ENCODE measurements around the gene UBXN1. TPM values are rescaled to one million over a fixed set of nuclear protein-coding genes. Genes with fewer than 3 reads are reported as not detected.

Gene UBXN1
- total and polyA plus RNA-seq, 2 donors (not counting 1 experiment from before 2014, with no cell fraction given), result 180 to 193 TPM

DNA sequence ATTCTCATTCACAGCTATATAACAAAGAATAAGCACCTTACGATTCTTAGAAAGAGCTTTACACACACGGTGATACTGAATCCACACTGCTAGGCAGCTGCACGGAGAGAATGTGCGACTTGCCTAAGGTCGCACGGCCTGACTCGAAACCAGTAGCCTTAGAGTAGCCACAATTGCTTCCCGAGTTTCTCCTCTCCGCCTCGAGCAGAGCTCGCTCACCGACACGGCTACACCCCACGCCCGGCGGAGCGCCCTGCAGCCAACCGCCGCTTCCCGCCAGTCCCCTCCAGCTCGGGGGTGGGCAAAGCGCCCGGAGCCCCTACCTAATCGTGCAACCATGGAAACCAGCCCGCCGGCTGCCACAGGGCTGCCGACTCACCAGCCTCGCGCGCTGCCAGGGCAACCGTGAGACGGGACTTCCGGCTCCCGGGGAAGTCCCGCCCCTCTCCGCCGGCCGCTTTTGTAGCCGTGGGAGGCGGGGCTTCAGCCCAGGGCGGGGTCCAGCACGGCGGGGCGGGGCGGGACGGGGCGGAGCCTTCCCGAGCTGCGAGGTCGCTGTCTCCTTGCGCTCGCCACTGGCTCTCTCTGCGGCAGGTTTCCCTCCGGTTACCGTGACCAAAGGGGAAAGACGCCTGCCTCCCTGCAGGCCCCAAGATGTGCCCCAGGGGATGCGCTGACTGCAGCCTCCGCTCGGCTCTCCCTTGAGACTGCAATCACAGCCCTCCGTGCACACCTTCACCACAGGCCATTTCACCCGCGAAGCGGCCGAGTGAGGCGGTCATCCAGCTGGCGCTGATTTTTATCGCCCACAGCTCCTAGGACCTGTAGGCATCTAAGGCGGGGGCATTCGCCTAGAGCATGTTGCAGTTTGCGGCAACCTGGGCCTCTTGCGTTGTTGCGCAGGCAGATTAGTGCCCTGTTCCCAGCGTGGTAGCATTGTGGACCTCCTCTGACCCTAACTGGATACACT is 27.3 kb upstream of the UBXN1 start:
- Histone ChIP-seq H3K27ac (ENCODE audit: low read length in 2 of 2) (peak overlapping the region; percentile 61 to 91), H3K4me3 (ENCODE audit: control extremely low read depth in 1 of 5, extremely low read depth in 1 of 5, insufficient read depth in 1 of 5, low read depth in 2 of 5, low read length in 4 of 5) (peak overlapping the region; percentile 65 to 86 (median 69)), H3K36me3 (replicated peaks in 1 of 2; ENCODE audit: control extremely low read depth in 1 of 2, control insufficient read depth in 1 of 2, extremely low read depth in 1 of 2, insufficient read depth in 2 of 2, low read length in 1 of 2) (peaks cover 0 to 8% of the 10 kb centered on the region in 2 experiments), H3K4me1 (ENCODE audit: control insufficient read depth in 2 of 2, insufficient read depth in 2 of 2, low read length in 2 of 2) (peaks cover 39 to 50% of the 10 kb centered on the region in 2 donors), H3K9ac (ENCODE audit: low read length) (peak overlapping the region; percentile 83), H3K9me3 (ENCODE audit: control extremely low read depth in 1 of 3, control insufficient read depth in 2 of 3, insufficient read depth in 1 of 3, low read length in 2 of 3) (no peaks in the 10 kb centered on the region), H2AFZ (ENCODE audit: insufficient read depth, low read depth, low read length, poor library complexity, severe bottlenecking) (peak overlapping the region; percentile 86), H3K4me2 (replicated peaks; ENCODE audit: low read depth, low read length, poor library complexity, severe bottlenecking) (peak overlapping the region; percentile 95), H3K79me2 (ENCODE audit: control insufficient read depth, insufficient read depth, low read length) (peaks cover 25% of the 10 kb centered on the region), H3K27me3 (replicated peaks in 1 of 4; ENCODE audit: control extremely low read depth in 1 of 4, control insufficient read depth in 3 of 4, insufficient read depth in 4 of 4, low read length in 3 of 4) (no peaks in the 10 kb centered on the region), H4K20me1 (ENCODE audit: control insufficient read depth, insufficient read depth, low read length, poor library complexity, severe bottlenecking) (no peaks in the 10 kb centered on the region)
- no peaks in the 10 kb centered on the region for H3K9me3 Mint-ChIP-seq (ENCODE audit: insufficient read depth)
- peak; percentile 73 for ATAC-seq (ENCODE audit: low read depth)
- no peaks in the 10 kb centered on the region for H3K27me3 Mint-ChIP-seq
- DNase-seq, result peak; percentile 95
- ChIA-PET POLR2A (interaction anchor here (0.5 to 6.5 kb wide), 18 partner anchors 10 to 175 kb away, joined by 3 to 66 read pairs (median 3); partner anchors contain the start of genes B3GAT3, C11orf98, CSKMT and HNRNPUL2), CTCF (interaction anchor here (0.5 to 3.3 kb wide), 13 partner anchors 12 to 1482 kb away, joined by 3 to 13 read pairs (median 4); partner anchors contain the start of genes HNRNPUL2, SLC3A2, TTC9C and TUT1)
- 7% methylated on average over 73 of the region's 73 CpGs for WGBS (ENCODE audit: insufficient coverage)
- H3K4me1 Mint-ChIP-seq, result peaks cover 51% of the 10 kb centered on the region
- TF ChIP-seq, protein P1, sequence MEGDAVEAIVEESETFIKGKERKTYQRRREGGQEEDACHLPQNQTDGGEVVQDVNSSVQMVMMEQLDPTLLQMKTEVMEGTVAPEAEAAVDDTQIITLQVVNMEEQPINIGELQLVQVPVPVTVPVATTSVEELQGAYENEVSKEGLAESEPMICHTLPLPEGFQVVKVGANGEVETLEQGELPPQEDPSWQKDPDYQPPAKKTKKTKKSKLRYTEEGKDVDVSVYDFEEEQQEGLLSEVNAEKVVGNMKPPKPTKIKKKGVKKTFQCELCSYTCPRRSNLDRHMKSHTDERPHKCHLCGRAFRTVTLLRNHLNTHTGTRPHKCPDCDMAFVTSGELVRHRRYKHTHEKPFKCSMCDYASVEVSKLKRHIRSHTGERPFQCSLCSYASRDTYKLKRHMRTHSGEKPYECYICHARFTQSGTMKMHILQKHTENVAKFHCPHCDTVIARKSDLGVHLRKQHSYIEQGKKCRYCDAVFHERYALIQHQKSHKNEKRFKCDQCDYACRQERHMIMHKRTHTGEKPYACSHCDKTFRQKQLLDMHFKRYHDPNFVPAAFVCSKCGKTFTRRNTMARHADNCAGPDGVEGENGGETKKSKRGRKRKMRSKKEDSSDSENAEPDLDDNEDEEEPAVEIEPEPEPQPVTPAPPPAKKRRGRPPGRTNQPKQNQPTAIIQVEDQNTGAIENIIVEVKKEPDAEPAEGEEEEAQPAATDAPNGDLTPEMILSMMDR (IDR thresholded peaks at IDR 0.05), result no peak
- TF ChIP-seq EZH2 (IDR thresholded peaks at IDR 0.05; ENCODE audit: borderline replicate concordance, insufficient read depth, low read depth, low read length, poor library complexity, severe bottlenecking), result no peak
- peak overlapping the region; percentile 91 for H3K27ac Mint-ChIP-seq
- H3K4me3 Mint-ChIP-seq, result peak overlapping the region; percentile 92
- intact Hi-C loops (cut with micrococcal nuclease), result loop anchor here (1.0 to 5.0 kb wide), 6 partner anchors 41 to 175 kb away; partner anchors contain the start of genes C11orf98, CSKMT, EEF1G and ROM1

All from B cell (primary cell).